Fibroblast of lung (primary cell): ENCODE measurements around the gene TMEM26.

Experiments used
- CTCF ChIP-seq, 2 donors: IDR thresholded peaks in 1 of 2; conservative IDR thresholded peaks in 1 of 2; 1 replicate in 1 of 2; 2 replicates in 1 of 2; pipeline ENCODE4 v1.5.1; 2011 to 2012; ENCODE audit warnings: low read length in 2 of 2, control low read depth in 1 of 2, inconsistent platforms in 1 of 2, low read depth in 1 of 2, mild to moderate bottlenecking in 1 of 2
- EZH2 ChIP-seq: IDR thresholded peaks from 2 replicates; pipeline ENCODE4 v1.5.1; 2012; ENCODE audit warnings: low read length, control low read depth, mild to moderate bottlenecking; ENCODE audit errors: missing control alignments

GRCh38 chr10:61486251-61486650 lies 33.1 kb upstream of the TMEM26 start:
- TF ChIP-seq CTCF (conservative IDR thresholded peaks at IDR 0.05 in 1 of 2, IDR thresholded peaks at IDR 0.05 in 1 of 2; ENCODE audit: low read depth in 1 of 2, low read length in 2 of 2) (no peak), EZH2 (no peak)
